Activated CD4-positive, alpha-beta memory T cell treated with anti-CD3 and anti-CD28 coated beads for 36 hours (primary cell): ENCODE data around the gene KANSL1L. TPM values are rescaled to one million over a fixed set of nuclear protein-coding genes. Genes with fewer than 3 reads are reported as not detected.
"Not testable (repeated sequence)": the region's sequence is repeated elsewhere in the genome, so short reads cannot be mapped to it uniquely, and the experiment has no call there.

Source experiments
- CTCF ChIA-PET: fragments of 350-600 bp; sonication (Branson Sonifier 250); formaldehyde crosslinking; loops from one replicate; lab custom pipeline; 2021; ENCODE audit warnings: antibody characterized with exemption, inconsistent platforms; lab: Charles Lee
- POLR2A ChIA-PET: fragments of 350-600 bp; sonication (Branson Sonifier 250); formaldehyde crosslinking; loops from one replicate; lab custom pipeline; 2021; ENCODE audit warnings: antibody characterized with exemption; lab: Charles Lee
- DNase-seq: peaks from one replicate; pipeline ENCODE4 v3.0.0-alpha.2; 2020
- H3K27ac Mint-ChIP-seq: one replicate; pipeline ENCODE4 v1.8.0; 2021; ENCODE audit warnings: mixed read lengths
- H3K27me3 Mint-ChIP-seq: one replicate; pipeline ENCODE4 v1.8.0; 2021; ENCODE audit warnings: mixed read lengths
- H3K36me3 Mint-ChIP-seq: one replicate; pipeline ENCODE4 v1.8.0; 2021; ENCODE audit warnings: mixed read lengths
- H3K4me1 Mint-ChIP-seq: one replicate; pipeline ENCODE4 v1.8.0; 2021; ENCODE audit warnings: low read depth, mixed read lengths
- H3K4me3 Mint-ChIP-seq: one replicate; pipeline ENCODE4 v1.8.0; 2021; ENCODE audit warnings: mild to moderate bottlenecking, mixed read lengths
- H3K9me3 Mint-ChIP-seq: one replicate; pipeline ENCODE4 v1.8.0; 2021; ENCODE audit warnings: mixed read lengths
- intact Hi-C: fragments of 100-400 bp; cut with micrococcal nuclease; formaldehyde crosslinking; loops from one replicate; pipeline ENCODE4 v1.15.1; 2023
- total RNA-seq, 2 experiments: library from RNA; stranded (reverse); gene quantifications; one replicate each; pipeline ENCODE4 v1.2.3, GENCODE V29; 2021

KANSL1L gene
- total RNA-seq, 2 experiments from 2014 or later = 4.0 to 4.6 TPM

DNA sequence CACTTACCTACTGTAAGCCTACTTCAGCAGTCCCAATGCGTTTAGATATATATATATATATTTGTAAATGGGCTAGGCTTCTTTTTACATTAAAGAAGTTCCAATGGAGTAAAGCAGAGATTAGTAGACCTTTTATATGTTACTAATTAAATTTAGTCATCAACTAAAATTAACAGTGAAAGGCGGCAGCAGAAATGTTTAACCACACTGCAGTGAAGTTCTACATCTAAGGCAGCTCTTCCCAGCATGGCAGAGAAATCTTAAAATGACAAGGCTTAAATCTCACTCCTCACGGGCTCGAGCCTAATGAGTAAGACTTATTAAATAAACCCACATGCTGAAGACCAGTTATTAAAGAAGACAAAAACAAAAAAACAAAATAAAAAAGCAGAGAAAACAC, 19.1 kb upstream of the KANSL1L start:
- peaks cover 10% of the 10 kb centered on the region for H3K9me3 Mint-ChIP-seq
- intact Hi-C loops = loop anchor here (10.0 kb wide), 3 partner anchors 396 to 1796 kb away; partner anchors contain the start of gene MAP2

GRCh38 chr2:210189452-210190138, 18.4 kb upstream of the KANSL1L start:
- CTCF ChIA-PET = interaction anchor here (1.3 kb wide), 1 partner anchor 9 kb away, joined by 6 read pairs; no protein-coding TSS in a partner anchor
- no peak for DNase-seq
- Mint-ChIP-seq H3K4me3 (no peak overlapping the region), H3K4me1 (no peaks in the 10 kb centered on the region), H3K27ac (no peak overlapping the region), H3K36me3 (peaks cover 3% of the 10 kb centered on the region), H3K27me3 (peaks cover 12% of the 10 kb centered on the region), H3K9me3 (peaks cover 17% of the 10 kb centered on the region)
- intact Hi-C loops = loop anchor here (10.0 kb wide), 3 partner anchors 395 to 1795 kb away; partner anchors contain the start of gene MAP2
- POLR2A ChIA-PET = no interaction called here

More for the DNA sequence above, 19.1 kb upstream of the KANSL1L start:
- DNase-seq = no peak
- Mint-ChIP-seq H3K36me3 (no peaks in the 10 kb centered on the region), H3K27me3 (peaks cover 7% of the 10 kb centered on the region), H3K4me1 (no peaks in the 10 kb centered on the region), H3K4me3 (no peak overlapping the region), H3K27ac (no peak overlapping the region)
- CTCF ChIA-PET = interaction anchor here (1.3 to 2.1 kb wide), 2 partner anchors 9 to 212 kb away, joined by 5 to 6 read pairs; no protein-coding TSS in a partner anchor
- POLR2A ChIA-PET = no interaction called here

- intact Hi-C loops = no loop called here
- no peaks in the 10 kb centered on the region for H3K4me1 Mint-ChIP-seq
- no peak overlapping the region for H3K27ac Mint-ChIP-seq
- ChIA-PET POLR2A (no interaction called here), CTCF (interaction anchor here (1.1 kb wide), 1 partner anchor 208 kb away, joined by 3 read pairs; no protein-coding TSS in a partner anchor)
- peaks cover 11% of the 10 kb centered on the region for H3K36me3 Mint-ChIP-seq
- H3K27me3 Mint-ChIP-seq = peaks cover 20% of the 10 kb centered on the region
- DNase-seq = no peak
- peaks cover 25% of the 10 kb centered on the region for H3K9me3 Mint-ChIP-seq
- H3K4me3 Mint-ChIP-seq = no peak overlapping the region
Measured at GRCh38 chr2:210188755-210189154, 17.5 kb upstream of the KANSL1L start.

DNA sequence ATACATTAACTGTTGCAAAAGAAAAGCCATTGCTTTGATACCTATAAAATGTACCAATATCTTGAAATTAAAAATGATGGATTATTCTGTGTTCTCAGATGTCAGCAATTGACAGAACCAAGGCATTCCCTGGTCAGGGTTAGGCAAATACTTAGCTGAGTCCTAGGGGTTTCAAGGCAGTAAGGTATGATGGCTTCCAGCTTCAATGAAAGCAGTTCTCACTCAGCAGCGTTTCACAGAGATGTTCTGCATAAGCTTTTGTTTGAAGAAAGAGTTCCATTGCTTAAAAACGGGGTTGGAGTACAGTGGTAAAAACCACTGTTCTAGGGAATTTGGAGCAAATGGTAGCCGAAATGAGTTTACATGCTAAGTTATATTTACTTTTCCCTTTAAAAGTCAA, 17.0 kb upstream of the KANSL1L start:
- peaks cover 20% of the 10 kb centered on the region for H3K27me3 Mint-ChIP-seq
- no peak overlapping the region for H3K4me3 Mint-ChIP-seq
- peaks cover 13% of the 10 kb centered on the region for H3K36me3 Mint-ChIP-seq
- no peak overlapping the region for H3K27ac Mint-ChIP-seq
- intact Hi-C loops = no loop called here
- H3K4me1 Mint-ChIP-seq = no peaks in the 10 kb centered on the region
- DNase-seq = no peak
- CTCF ChIA-PET = interaction anchor here (1.1 to 1.2 kb wide), 2 partner anchors 11 to 208 kb away, joined by 3 to 4 read pairs; no protein-coding TSS in a partner anchor
- POLR2A ChIA-PET = no interaction called here
- H3K9me3 Mint-ChIP-seq = peaks cover 30% of the 10 kb centered on the region

- POLR2A ChIA-PET = not testable (repeated sequence)
Measured at GRCh38 chr2:210183936-210184335, 12.7 kb upstream of the KANSL1L start.

GRCh38 chr2:210181606-210182088, 10.4 kb upstream of the KANSL1L start:
- CTCF ChIA-PET = interaction anchor here (0.7 to 1.4 kb wide), 3 partner anchors 13 to 357 kb away, joined by 3 read pairs; no protein-coding TSS in a partner anchor
- DNase-seq = peak; percentile 22
- H3K4me1 Mint-ChIP-seq, POLR2A ChIA-PET, H3K4me3 Mint-ChIP-seq, intact Hi-C loops, H3K27ac Mint-ChIP-seq: not testable (repeated sequence)
- peaks cover 31% of the 10 kb centered on the region for H3K27me3 Mint-ChIP-seq
- peaks cover 34% of the 10 kb centered on the region for H3K9me3 Mint-ChIP-seq
- H3K36me3 Mint-ChIP-seq = peaks cover 13% of the 10 kb centered on the region

More at GRCh38 chr2:210183936-210184335, 12.7 kb upstream of the KANSL1L start:
- H3K4me1 Mint-ChIP-seq, H3K27ac Mint-ChIP-seq, CTCF ChIA-PET, H3K4me3 Mint-ChIP-seq, intact Hi-C loops, DNase-seq: not testable (repeated sequence)
- H3K9me3 Mint-ChIP-seq = peaks cover 34% of the 10 kb centered on the region
- peaks cover 13% of the 10 kb centered on the region for H3K36me3 Mint-ChIP-seq
- peaks cover 32% of the 10 kb centered on the region for H3K27me3 Mint-ChIP-seq

GRCh38 chr2:210181033-210181605, 9.9 kb upstream of the KANSL1L start:
- H3K4me3 Mint-ChIP-seq, POLR2A ChIA-PET, H3K27ac Mint-ChIP-seq, DNase-seq, H3K4me1 Mint-ChIP-seq, intact Hi-C loops: not testable (repeated sequence)
- Mint-ChIP-seq H3K9me3 (peaks cover 30% of the 10 kb centered on the region), H3K36me3 (peaks cover 13% of the 10 kb centered on the region), H3K27me3 (peaks cover 31% of the 10 kb centered on the region)
- CTCF ChIA-PET = interaction anchor here (0.7 to 1.4 kb wide), 3 partner anchors 14 to 357 kb away, joined by 3 read pairs; no protein-coding TSS in a partner anchor

GRCh38 chr2:210180477-210180876, 9.3 kb upstream of the KANSL1L start:
- CTCF ChIA-PET = no interaction called here
- no peak for DNase-seq
- intact Hi-C loops = no loop called here
- Mint-ChIP-seq H3K36me3 (peaks cover 13% of the 10 kb centered on the region), H3K27ac (no peak overlapping the region), H3K4me1 (peaks cover 6% of the 10 kb centered on the region), H3K4me3 (no peak overlapping the region), H3K27me3 (peaks cover 31% of the 10 kb centered on the region), H3K9me3 (peaks cover 26% of the 10 kb centered on the region)
- POLR2A ChIA-PET = no interaction called here

DNA sequence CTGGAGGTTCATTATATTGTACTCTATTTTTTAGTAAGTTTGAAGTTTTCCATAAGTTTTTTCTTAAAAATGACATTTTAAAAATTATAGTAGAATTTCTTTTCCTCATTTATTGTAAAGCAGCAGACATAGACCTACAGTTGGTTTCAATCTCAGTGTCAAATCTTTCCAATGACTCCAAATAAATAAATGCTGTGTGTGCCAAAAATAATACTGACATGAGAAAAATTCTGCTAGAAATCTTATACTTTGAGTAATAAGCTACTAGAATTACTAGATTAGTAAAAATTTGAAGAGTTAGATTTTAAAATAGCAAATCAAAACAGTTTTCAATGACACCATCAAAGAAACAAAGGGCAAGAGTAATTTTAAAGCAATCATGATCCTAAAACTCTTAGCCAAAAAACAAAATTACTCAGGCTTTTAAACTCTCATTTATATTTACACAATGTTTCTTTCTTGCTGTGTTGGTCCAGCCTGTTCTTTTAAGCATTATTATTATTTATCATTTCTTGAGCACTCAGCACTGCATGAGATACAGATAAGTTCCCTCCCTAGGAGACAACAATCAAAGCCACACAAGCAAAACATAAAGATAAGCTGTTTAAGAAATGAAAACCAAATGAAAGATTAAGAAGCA, 8.3 kb upstream of the KANSL1L start:
- intact Hi-C loops = no loop called here
- no peak for DNase-seq
- peaks cover 9% of the 10 kb centered on the region for H3K36me3 Mint-ChIP-seq
- no peak overlapping the region for H3K27ac Mint-ChIP-seq
- H3K4me3 Mint-ChIP-seq = no peak overlapping the region
- H3K27me3 Mint-ChIP-seq = peaks cover 25% of the 10 kb centered on the region
- peaks cover 6% of the 10 kb centered on the region for H3K4me1 Mint-ChIP-seq
- ChIA-PET CTCF (no interaction called here), POLR2A (no interaction called here)
- H3K9me3 Mint-ChIP-seq = peaks cover 16% of the 10 kb centered on the region

DNA sequence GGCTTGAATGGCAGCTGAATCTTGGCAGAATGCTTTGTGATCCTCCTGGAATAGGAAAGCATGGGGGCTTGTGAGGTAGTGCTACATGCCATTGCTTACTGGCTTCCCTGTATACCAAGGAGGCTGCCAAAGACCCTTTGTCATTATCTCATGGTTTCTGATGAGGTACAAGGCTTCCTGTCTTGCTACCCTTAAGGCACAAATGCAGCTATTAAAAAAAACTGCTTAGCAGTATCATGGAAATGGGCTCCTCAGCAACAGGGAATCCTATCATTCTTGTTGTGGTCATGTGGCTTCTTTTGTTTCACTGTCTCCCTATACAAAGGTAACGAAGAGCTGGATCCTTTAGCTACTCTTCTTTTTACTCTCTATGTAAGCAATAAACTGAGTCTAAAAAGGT, 6.6 kb upstream of the KANSL1L start:
- Mint-ChIP-seq H3K36me3 (no peaks in the 10 kb centered on the region), H3K27ac (no peak overlapping the region), H3K4me1 (peaks cover 6% of the 10 kb centered on the region), H3K9me3 (peaks cover 1% of the 10 kb centered on the region), H3K27me3 (peaks cover 17% of the 10 kb centered on the region), H3K4me3 (no peak overlapping the region)
- intact Hi-C loops = no loop called here
- DNase-seq = no peak
- ChIA-PET CTCF (no interaction called here), POLR2A (no interaction called here)

- H3K4me1 Mint-ChIP-seq, H3K27ac Mint-ChIP-seq, POLR2A ChIA-PET, H3K9me3 Mint-ChIP-seq, H3K4me3 Mint-ChIP-seq, DNase-seq, intact Hi-C loops, CTCF ChIA-PET, H3K36me3 Mint-ChIP-seq: not testable (repeated sequence)
- H3K27me3 Mint-ChIP-seq = peaks cover 13% of the 10 kb centered on the region
Measured at GRCh38 chr2:210177115-210177514, 5.9 kb upstream of the KANSL1L start.

GRCh38 chr2:210174086-210174485, 2.9 kb upstream of the KANSL1L start:
- ChIA-PET POLR2A (no interaction called here), CTCF (no interaction called here)
- peaks cover 5% of the 10 kb centered on the region for H3K27me3 Mint-ChIP-seq
- H3K27ac Mint-ChIP-seq = no peak overlapping the region
- intact Hi-C loops = loop anchor here (5.0 kb wide), 1 partner anchor 1907 kb away; the partner anchor contains the start of gene PIKFYVE
- peaks cover 18% of the 10 kb centered on the region for H3K4me1 Mint-ChIP-seq
- H3K9me3 Mint-ChIP-seq = no peaks in the 10 kb centered on the region
- peaks cover 5% of the 10 kb centered on the region for H3K36me3 Mint-ChIP-seq
- H3K4me3 Mint-ChIP-seq = no peak overlapping the region
- no peak for DNase-seq
